Skeletal muscle cell (primary cell): ENCODE measurements around the gene USP7.
"Not testable (repeated sequence)": the region's sequence is repeated elsewhere in the genome, so short reads cannot be mapped to it uniquely, and the experiment has no call there.

Experiments used
- DNase-seq: peaks from one replicate; pipeline ENCODE4 v3.0.0-alpha.2; 2010; ENCODE audit warnings: low read depth
- H3K4me3 ChIP-seq: 2 replicates; pipeline ENCODE4 v1.5.1; 2011; ENCODE audit warnings: low read depth, mild to moderate bottlenecking, control low read depth, low read length, moderate library complexity

The USP7 gene

DNA sequence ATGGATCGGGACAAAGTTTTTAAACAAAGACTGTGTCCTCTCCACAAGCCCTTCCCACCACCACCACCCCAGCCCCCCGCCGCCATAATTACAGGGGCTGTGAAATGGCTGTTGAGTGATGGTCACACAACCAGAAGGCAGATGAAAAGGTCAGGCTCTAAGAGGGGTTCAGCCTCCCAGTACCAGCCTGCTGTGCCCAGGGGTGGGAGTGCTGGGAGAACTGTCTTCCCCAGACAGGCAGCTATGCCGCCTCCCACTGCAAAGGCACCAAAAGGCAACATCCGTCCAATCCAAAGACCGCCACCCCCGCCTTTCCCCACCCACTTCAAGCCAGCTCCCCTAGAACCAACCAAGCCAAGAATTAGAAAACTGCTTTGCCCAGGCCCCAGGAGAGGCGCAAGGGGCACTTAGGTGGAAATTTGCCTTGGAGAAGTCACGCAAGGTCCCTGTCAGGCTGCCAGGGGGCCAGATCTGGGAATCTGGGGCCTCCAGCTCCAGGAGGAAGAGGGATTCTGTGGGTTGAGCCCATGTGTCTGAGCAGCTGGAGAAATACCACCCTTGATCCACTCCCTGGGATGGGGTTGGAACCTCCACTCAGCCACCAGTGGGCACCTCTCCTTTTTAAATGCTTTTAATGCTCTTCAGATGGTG lies 109.3 kb downstream of the USP7 start:
- DNase-seq: no peak
- no peak overlapping the region for H3K4me3 ChIP-seq

DNA sequence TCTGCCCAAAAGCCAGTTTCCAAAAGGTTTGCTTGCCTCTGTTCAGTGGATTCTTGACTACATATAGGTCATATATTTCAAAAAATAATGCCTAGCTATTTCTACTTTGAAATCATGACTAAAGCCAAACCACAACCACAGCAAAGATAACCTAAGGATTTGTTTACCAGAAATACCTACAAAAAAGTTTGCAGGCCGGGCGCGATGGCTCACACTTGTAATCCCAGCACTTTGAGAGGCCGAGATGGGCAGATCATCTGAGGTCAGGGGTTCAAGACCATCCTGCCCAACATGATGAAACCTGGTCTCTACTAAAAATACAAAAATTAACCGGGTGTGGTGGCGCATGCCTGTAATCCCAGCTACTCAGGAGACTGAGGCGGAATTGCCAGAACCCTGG lies 110.1 kb downstream of the USP7 start:
- no peak for DNase-seq
- no peak overlapping the region for H3K4me3 ChIP-seq

DNA sequence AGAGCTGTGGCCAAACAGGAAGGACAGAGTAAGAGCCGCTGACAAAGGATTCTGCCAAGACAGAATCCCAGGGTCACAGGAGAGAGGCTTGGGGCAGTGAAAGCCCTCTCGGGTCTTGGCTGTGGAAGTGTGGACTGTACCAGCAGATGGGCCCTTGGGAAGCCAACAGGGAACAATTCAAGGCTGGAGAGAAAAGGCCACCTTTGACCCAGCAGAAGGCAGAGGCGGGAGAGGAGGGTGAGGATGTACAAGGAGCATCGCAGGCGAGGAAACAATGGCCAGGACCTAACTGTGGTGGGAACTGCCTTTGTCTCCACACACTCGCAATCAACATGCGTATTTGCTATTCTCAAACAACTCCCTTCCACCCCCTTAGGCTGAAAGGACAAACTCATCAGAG lies 110.6 kb downstream of the USP7 start:
- H3K4me3 ChIP-seq: no peak overlapping the region
- no peak for DNase-seq

DNA sequence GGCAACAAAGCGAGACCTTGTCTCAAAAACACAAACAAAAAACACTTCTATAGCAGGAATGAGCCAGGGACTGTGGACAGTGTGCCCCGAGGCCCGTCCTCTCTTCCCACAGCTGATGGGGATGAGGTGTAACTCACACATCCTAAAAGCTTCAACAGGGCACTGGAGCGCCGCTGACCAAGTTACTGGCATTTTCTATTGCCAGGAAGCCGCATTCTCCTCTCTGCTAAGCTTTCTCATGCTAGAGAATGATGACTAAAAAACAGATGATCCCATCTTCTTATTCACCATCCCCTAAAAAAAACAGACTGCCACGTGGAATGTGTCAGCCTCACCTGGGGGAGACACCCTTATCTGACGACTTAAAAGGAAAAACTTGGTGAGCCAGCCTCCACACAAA lies 111.2 kb downstream of the USP7 start:
- H3K4me3 ChIP-seq: no peak overlapping the region
- no peak for DNase-seq

DNA sequence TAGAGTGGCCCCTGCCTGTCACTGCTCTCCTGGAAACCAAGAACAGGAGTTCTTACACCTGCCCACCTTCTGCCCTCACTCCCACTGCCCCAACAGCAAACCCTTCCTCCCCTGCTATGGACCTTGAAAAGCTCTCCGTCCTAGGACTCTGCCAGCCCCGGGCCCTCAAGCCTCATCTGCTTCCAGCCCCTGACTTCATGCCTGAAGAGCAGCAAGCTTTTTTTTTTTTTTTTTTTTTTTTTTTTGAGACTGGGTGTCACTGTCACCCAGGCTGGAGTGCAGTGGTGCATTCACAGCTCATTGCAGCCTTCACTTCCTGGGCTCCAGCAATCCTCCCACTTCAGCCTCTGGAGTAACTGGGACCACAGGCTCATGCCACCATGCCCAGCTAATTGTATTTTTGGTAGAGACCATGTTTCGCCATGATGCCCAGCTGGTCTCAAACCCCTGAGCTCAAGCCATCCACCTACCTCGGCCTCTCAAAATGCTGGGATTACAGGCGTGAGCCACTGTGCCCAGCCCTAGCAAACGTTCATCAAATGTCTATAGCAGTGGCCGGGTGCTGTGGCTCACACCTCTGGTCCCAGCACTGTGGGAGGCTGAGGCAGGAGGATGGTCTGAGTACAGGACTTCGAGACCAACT lies 111.8 kb downstream of the USP7 start:
- H3K4me3 ChIP-seq: no peak overlapping the region
- no peak for DNase-seq

DNA sequence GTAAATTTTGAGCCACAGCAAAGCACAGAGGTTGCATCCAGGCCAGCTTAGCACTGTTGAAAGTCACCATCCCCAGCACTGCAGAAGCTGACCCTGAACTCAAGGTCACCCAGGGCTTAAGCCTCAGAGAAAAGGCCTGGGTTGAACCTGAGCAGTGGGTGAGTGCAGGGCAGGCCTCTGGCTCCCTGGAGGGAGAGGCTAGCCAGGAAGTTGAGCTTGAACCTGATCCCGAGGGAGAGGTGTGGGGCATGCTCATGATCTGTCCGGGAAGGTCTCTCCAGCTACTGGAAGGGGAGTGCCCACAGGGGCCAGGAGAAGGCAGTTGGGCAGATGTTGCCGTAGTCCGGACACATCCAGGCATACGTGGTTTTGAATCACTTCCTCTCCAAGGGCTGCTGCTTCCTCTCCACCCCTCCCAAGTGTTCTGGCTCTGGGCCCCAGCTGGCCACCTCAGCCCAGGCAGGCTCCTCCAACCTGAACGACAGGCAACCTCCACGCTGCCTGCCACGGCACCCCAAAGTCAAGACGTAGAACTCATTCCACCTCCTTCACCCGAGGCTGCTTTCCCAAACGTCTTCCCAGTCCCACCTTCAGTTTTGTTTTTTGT lies 113.3 kb downstream of the USP7 start:
- DNase-seq: peak; percentile 55
- H3K4me3 ChIP-seq: no peak overlapping the region

DNA sequence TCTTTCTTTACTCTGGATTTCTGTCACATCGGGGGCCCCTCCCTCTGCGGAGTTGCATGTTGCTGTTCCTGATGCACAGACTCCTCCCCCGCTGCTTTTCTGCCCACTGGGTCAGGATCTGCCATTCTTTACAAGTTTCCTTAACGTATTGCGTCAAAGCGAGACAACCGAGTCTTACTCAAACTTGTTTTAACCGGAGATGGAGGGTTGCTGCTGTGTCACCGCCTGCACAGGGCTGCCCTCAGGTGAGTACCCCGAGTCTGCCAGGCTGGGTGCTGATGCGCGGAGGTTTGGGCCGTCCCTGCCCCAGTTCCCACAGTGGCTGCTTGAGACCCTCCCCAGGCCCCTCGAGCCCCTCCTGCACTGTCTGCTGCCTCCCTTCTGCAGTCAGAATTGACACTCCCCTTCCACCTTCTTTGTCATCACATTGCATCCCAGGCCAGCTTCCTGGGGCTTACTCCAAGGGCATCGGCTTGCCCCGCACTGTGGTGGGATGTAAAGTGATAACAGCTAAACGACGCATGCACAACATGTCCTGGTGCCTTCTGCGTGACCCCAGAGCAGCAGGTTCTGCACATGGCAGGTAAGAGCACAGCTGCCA lies 114.2 kb downstream of the USP7 start:
- H3K4me3 ChIP-seq: no peak overlapping the region
- DNase-seq: peak; percentile 40

DNA sequence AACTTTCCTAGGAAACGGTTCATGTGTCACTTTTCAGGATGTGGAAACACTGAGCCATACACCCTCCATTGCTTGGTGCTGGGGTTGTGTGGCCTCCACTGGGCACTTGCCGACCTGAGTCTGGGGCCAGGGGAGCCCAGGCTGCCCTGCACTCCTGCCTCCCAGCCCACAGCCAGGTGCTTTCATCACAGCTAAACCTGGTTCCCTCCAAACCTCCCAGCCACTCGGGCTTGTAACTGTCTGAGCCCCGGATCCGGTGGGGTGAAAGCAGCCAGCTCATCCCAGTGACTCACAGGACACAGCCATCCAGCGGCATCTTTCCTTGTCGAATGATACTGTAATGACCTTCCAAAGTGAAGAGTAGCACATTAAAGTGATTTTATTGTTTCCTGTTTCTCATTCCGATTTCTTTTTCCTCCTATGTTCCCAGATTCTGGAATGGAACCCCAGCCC lies 114.7 kb downstream of the USP7 start:
- DNase-seq: peak; percentile 48
- no peak overlapping the region for H3K4me3 ChIP-seq

DNA sequence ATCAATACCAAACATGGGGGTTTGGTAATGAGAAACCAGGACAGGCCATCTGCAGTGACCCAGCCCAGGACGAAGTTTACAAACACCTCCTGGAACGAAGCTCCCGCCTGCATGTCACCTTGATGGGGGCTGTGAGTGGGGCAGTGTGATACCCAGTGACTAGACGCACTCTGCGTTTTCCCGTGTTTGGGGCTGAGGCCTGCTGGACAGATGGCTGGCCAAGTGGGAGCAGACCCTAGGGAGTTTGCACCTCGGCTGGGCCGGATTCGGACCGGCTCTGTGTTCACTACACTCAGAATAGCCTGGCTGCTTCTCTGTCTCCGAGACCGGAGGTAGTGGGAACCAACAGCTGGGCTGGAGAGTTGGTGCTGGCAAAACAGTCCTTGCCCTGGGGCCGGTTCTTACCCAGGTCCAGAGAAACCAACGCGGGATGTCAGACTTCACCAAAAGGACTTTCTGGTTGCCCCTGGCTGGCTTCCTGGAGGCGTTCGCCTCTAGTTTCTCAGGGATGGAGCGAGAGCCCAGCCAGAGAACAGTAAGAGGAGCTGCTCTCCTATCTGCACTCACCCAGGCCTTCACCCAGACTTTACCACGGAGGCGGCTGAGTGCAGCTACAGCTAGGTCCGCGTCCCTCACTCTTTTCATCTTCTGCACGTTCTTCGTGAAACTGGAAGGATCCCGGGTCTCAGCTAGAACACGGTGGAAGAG lies 115.3 kb downstream of the USP7 start:
- no peak overlapping the region for H3K4me3 ChIP-seq
- no peak for DNase-seq

DNA sequence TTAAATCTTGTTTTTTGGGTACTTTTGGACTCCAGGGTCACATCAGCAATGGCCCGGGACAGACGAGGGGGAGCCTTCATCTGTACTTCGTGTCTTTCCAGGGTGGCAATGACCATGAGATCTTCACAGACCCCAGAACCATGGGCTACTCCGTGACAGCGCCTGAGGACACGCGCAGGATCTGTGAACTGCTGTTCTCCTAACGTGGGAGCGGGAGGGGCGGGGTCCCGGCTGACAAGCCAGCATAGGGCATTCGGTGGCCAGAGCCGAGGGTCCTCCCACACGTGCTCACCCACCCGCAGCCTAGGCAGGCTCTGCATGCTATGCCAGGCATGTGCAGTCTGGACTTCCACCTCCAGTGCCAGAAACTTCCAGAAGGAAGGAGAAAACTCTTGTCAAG lies 116.1 kb downstream of the USP7 start:
- no peak for DNase-seq
- no peak overlapping the region for H3K4me3 ChIP-seq

DNA sequence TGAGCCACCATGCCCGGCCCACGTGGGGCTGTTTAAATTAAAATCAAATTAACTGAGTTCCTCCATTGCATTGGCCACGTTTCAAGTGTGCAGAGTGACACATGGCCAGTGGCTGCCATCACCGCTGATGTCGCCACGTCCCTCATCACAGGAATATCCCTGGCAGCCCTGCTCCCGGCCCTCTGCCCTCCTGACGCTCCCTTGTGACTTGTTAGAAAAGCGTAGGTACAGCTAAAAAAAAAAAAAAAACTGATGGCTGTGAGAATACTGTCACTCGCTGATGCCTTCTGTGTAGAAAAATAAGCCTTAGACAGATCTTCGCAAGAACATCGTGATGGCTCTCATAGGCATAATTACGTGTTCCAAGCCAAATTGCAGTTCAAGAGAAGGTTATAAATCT lies 116.6 kb downstream of the USP7 start:
- H3K4me3 ChIP-seq: no peak overlapping the region
- no peak for DNase-seq

DNA sequence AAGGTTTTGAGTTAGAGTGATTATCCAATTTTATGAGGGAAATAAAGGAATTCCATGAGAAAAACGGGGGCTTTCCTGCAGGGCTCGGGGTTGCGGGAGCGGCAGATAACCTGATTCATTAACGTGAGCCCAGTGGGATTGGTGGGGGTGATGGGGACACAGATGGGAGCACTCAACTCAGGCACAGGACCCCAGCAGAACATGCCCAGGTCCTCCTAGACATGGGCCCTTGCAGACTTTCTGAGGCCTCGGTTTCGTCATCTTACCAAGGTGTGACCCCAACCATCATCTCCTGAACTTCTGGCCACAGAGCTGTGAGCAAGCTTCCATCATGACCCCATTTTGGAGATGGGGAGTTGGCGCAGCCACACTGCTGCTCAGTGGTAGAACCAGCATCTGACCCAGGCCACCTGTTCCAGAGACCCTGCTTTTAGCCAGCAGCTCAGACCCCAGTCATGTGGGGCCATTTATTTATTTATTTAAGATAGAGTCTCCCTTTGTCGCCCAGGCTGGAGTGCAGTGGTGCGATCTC lies 117.2 kb downstream of the USP7 start:
- DNase-seq: no peak
- H3K4me3 ChIP-seq: no peak overlapping the region

DNA sequence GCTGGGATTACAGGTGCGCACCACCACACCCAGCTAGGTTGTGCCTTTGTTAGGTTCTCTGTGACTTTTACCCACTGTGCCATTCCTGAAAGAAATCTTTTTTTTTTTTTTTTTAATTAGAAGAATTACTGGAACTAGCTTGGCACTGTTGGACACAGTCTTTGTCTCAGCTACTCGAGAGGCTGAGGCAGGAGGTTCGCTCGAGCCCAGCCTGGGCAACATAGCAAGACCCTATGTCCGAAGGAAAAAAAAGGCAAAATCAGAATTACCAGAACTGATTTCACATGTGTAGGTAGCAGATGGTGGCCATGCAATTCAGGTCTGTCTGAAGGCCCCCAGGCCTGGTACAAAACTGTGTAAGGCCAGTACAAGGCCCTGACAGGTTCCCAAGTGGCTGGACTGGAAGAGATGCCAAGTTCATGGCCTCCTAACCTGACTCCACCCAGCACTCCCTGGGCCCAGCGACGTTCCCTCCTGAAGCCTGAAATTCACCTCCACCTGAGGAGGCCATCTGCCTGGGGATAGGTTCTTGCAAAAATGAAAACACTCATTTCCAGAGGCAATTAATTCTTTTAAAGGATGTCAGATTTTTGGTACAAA lies 117.9 kb downstream of the USP7 start:
- H3K4me3 ChIP-seq: no peak overlapping the region
- no peak for DNase-seq

DNA sequence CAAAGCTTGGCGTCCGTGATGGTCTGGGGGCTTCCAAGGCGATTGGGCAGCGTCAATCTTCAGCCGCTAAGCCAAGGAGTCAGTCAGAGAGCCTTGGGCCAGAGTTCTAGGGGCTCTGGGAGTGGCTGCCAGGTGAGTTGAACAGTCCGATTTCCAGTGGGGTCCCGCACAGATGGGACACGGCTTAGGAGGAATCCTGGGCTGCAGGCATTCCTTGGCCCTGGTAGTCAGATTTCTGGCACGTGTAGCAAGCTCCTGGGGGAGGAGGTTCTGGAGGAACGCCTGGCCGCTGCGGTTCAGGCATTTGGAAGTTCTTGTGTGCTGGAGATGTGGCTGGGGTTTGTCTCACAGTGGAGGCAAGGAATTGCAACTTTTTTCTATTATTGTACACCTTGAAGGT lies 120.4 kb downstream of the USP7 start:
- not testable (repeated sequence) for DNase-seq, H3K4me3 ChIP-seq
